HG02938 (cell line): ENCODE data around the gene GON4L.
A peak's percentile ranks its signal among the peaks of the same experiment; 100 is the strongest.
"Not testable (repeated sequence)": the region's sequence is repeated elsewhere in the genome, so short reads cannot be mapped to it uniquely, and the experiment has no call there.

Source experiments
- ATAC-seq: cut with Tn5 transposase; IDR thresholded peaks from one replicate; pipeline ENCODE4 v1.9.1; 2021; ENCODE audit warnings: mild to moderate bottlenecking, moderate library complexity; ENCODE audit not compliant: unreplicated experiment

GON4L gene

GRCh38 chr1:155856975-155857930, at the start of gene GON4L:
TSS of gene GON4L (minus strand) at chr1:155857214. CDS start at chr1:155853780, 3,434 bp downstream.
- peak; percentile 51 for ATAC-seq

- no peak for ATAC-seq
Measured at GRCh38 chr1:155904261-155904660, 47.2 kb upstream of the GON4L start.

GRCh38 chr1:155900161-155900560, 43.1 kb upstream of the GON4L start:
- no peak for ATAC-seq

- no peak for ATAC-seq
Measured at GRCh38 chr1:155899683-155900082, 42.7 kb upstream of the GON4L start.

- ATAC-seq, result no peak
Measured at GRCh38 chr1:155898888-155899287, 41.9 kb upstream of the GON4L start.

GRCh38 chr1:155897746-155898145, 40.7 kb upstream of the GON4L start:
- no peak for ATAC-seq

GRCh38 chr1:155896476-155896875, 39.5 kb upstream of the GON4L start:
- ATAC-seq, result not testable (repeated sequence)

GRCh38 chr1:155895617-155896016, 38.6 kb upstream of the GON4L start:
- ATAC-seq, result not testable (repeated sequence)

- no peak for ATAC-seq
Measured at GRCh38 chr1:155893389-155894142, 36.6 kb upstream of the GON4L start.

GRCh38 chr1:155892796-155893195, 35.8 kb upstream of the GON4L start:
- no peak for ATAC-seq

GRCh38 chr1:155890251-155890650, 33.2 kb upstream of the GON4L start:
- no peak for ATAC-seq

- no peak for ATAC-seq
Measured at GRCh38 chr1:155889566-155889965, 32.6 kb upstream of the GON4L start.

GRCh38 chr1:155888481-155888880, 31.5 kb upstream of the GON4L start:
- ATAC-seq, result no peak

GRCh38 chr1:155884982-155885381, 28.0 kb upstream of the GON4L start:
- ATAC-seq, result no peak

- no peak for ATAC-seq
Measured at GRCh38 chr1:155884031-155884960, 27.3 kb upstream of the GON4L start.

- no peak for ATAC-seq
Measured at GRCh38 chr1:155882766-155883165, 25.8 kb upstream of the GON4L start.

- no peak for ATAC-seq
Measured at GRCh38 chr1:155882235-155882634, 25.2 kb upstream of the GON4L start.

- ATAC-seq, result no peak
Measured at GRCh38 chr1:155880950-155881349, 23.9 kb upstream of the GON4L start.

GRCh38 chr1:155880251-155880650, 23.2 kb upstream of the GON4L start:
- ATAC-seq, result no peak

- ATAC-seq, result no peak
Measured at GRCh38 chr1:155877945-155878344, 20.9 kb upstream of the GON4L start.

GRCh38 chr1:155873860-155874259, 16.8 kb upstream of the GON4L start:
- no peak for ATAC-seq
